ENCODE data around the gene STK11IP.

STK11IP gene

GRCh38 chr2:219658196-219658846 is 60.7 kb downstream of the STK11IP start:
- DNase-seq: no peak

GRCh38 chr2:219658874-219659273 is 61.2 kb downstream of the STK11IP start:
- no peak for DNase-seq

GRCh38 chr2:219661197-219661954 is 63.7 kb downstream of the STK11IP start:
- DNase-seq: no peak

- DNase-seq: no peak
These were observed 64.3 kb downstream of the STK11IP start for GRCh38 chr2:219661955-219662395.

- no peak for DNase-seq
These were observed 64.9 kb downstream of the STK11IP start for GRCh38 chr2:219662566-219662965.

GRCh38 chr2:219663116-219663762 is 65.6 kb downstream of the STK11IP start:
- DNase-seq: no peak

- no peak for DNase-seq
These were observed 66.4 kb downstream of the STK11IP start for GRCh38 chr2:219664041-219664440.

GRCh38 chr2:219664944-219665343 is 67.3 kb downstream of the STK11IP start:
- DNase-seq: no peak

- no peak for DNase-seq
These were observed 68.3 kb downstream of the STK11IP start for GRCh38 chr2:219665926-219666325.

Measured in NCI-H510A treated with DMSO at 0.1 percent for 48 hours (cell line).